ENCODE results near the gene NANOGP8.

Gene NANOGP8

GRCh38 chr15:35064576-35065190 is 20.4 kb downstream of the NANOGP8 start:
- DNase-seq (ENCODE audit: low spot score) = no peak
- no peak for TF ChIP-seq CTCF (IDR thresholded peaks at IDR 0.05; ENCODE audit: extremely low read depth, missing control alignments)

GRCh38 chr15:35062738-35063099 is 22.4 kb downstream of the NANOGP8 start:
- DNase-seq (ENCODE audit: low spot score) = no peak
- TF ChIP-seq CTCF (IDR thresholded peaks at IDR 0.05; ENCODE audit: extremely low read depth, missing control alignments) = no peak

GRCh38 chr15:35061825-35062737 is 23.0 kb downstream of the NANOGP8 start:
- no peak for DNase-seq (ENCODE audit: low spot score)
- TF ChIP-seq CTCF (IDR thresholded peaks at IDR 0.05; ENCODE audit: extremely low read depth, missing control alignments) = no peak

- DNase-seq (ENCODE audit: low spot score) = no peak
- TF ChIP-seq CTCF (IDR thresholded peaks at IDR 0.05; ENCODE audit: extremely low read depth, missing control alignments) = no peak
These were observed 23.8 kb downstream of the NANOGP8 start for GRCh38 chr15:35061161-35061824.

- no peak for TF ChIP-seq CTCF (IDR thresholded peaks at IDR 0.05; ENCODE audit: extremely low read depth, missing control alignments)
- no peak for DNase-seq (ENCODE audit: low spot score)
These were observed 24.5 kb downstream of the NANOGP8 start for GRCh38 chr15:35060591-35060990.

- TF ChIP-seq CTCF (IDR thresholded peaks at IDR 0.05; ENCODE audit: extremely low read depth, missing control alignments) = no peak
- no peak for DNase-seq (ENCODE audit: low spot score)
These were observed 26.5 kb downstream of the NANOGP8 start for GRCh38 chr15:35058534-35059054.

All from GM20000 (cell line).